GM21737 (cell line): Measurements from ENCODE around the gene RARB.

Experiments
- ATAC-seq: cut with Tn5 transposase; IDR thresholded peaks from one replicate; pipeline ENCODE4 v1.9.1; 2021; ENCODE audit warnings: mild to moderate bottlenecking, moderate library complexity; ENCODE audit not compliant: unreplicated experiment

RARB gene

DNA sequence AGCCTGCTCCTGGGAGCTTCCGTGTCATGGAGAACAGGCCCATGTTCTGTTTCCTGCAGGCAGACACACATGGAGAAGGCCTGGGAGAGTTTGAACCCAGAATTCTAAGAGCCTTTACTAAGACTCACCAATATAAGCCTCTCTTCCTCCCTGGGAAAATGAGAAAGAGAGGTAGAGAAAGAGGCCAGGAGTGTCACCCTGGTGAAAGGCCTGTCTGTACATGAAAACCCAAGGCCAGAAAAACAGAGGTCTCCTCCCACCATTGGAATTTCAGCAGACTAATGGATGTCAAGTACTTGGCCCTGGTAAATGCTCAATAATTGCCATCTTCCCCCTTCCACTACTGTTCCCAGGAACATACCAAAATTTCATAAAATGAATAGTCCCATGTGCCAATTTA, 119.0 kb downstream of the RARB start:
- ATAC-seq, result no peak

DNA sequence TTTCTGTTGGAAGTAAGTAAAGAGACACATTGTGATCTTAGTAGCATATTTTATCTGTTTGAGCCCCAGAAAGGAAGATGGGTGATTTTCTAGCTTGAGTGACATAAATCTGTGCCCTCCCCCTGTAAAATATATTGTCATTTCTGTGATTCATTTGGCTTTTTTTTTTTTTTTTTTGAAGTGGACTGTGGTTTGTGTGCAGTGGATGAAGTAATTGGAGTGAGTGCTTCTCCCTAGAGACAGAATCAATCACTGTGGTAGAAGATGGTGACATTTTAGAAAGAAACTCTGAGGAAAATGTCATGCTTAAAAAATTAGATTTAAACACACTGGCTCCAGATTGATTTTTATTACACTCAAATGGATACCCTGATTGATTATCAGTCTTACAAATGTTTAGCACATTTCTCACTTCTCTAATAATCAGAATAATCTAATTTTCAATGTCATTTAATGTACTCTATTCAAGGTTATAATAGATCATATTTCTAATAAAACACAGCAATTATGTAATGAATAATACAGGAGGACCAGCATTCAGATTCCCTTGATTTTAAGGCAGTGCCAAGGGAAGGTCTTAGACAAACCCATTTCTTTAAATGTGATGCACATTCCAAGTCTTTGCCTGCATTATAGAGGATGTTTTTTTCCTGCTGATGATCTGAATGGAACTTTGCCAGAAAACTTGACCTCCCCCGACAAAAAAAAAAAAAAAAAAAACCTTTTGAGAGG, 120.0 kb downstream of the RARB start:
- no peak for ATAC-seq

DNA sequence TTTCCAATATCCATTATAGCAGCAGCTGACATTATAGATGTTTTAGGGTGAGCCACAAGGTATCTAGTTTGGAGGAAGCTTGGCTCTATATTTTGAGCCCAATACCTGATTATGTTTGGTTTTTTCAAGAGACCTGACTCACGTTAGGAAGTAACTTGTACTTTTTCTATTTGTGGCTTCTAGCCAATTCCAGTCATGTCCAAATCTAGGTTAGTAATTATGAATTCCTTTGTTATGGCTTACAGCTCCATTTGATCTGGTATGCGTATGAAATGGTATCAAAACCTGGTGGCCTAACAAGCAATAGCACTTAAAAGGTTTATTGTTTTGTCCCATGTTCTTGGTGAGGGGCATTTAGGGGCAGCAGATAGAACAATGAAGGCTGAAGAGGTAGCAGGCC, 120.8 kb downstream of the RARB start:
- no peak for ATAC-seq

DNA sequence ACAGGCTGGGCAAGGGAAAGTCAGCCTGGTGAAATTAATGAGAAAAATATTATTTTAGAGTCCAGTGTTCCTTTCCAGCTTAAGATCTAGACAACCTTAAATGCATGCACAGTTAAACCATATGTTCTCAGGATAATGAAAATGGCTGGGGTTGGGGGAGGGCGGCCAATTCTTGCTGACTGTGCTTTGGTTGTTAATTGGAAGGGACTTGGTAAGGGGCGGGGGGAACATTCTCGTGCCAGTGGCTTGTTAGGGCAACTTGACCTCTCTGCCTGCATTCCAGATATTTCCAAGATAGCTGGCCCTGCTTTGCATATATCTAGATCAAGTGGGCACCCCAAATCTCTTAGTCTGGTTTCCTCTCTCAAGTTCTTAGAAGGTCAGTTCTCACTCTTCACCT, 124.2 kb downstream of the RARB start:
- ATAC-seq, result no peak

DNA sequence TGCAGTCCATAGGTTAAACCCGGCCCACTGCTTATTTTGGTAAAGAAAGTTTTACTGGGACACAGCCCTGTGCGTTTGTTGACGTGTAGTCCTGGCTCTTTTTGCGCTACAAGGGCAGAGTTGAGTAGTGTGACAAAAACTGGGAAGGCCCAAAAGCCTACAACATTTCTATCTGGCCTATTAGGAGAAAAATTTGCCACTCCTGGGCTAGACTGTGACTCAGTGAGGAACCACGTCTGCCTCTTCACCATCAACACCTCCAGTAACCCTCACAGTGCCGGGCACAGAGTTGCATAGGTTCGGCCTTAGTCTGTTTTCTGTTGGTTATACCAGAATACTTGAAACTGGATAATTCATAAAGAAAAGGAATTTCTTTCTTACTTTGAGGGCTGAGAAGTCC, 126.3 kb downstream of the RARB start:
- no peak for ATAC-seq

DNA sequence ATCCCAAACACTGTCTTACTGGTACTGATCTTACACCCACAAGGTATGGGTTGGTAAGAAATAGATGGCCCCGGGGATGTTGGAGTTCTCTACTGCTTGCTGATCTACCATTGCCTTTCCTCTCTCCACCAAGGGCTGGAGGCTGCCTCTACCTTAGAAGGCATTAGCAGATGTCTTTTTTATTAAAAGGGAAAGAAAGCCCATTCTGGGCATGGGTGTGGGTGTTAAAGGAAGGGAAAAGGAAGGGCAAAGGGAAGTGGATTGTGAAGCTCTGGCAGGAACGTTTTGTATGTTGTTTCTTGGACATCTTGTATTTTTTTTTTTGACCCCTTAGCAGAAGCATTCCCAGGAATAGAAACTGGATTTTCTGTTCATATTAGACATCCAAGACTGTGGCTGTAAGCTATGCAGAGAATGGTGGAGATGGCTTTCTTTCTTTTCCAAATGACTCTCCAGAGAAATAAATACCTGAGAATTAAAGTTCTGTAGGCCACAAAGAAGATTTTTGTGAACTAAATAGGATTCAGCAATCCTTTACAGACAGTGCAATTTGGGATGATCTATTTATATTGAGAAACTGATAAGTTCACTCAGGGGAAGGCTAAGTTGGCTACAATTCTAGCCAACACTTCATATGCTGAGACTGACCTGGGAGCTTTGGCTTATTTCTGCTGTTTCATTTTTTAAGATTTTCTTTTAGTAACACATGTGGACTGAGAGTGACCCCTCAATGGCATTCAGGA, 127.8 kb downstream of the RARB start:
- ATAC-seq, result no peak

DNA sequence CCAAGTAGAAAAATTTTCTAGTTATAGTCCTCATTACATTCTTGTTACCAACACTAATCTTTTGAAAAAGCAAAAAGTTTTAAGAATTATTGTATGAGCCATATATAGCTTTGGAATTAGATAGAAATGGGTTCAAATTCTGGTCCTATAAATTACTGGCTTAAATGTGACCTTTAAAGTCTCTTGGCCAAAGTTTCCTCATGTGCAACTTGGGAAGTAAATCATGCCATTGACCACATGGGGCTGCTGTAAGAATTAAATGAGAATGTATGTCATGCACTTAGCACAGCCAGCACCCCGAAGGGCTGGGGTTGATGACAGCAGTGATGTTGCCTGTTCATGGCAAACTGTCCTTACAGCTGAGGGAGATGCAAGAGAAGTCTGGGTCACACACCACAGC, 128.4 kb downstream of the RARB start:
- no peak for ATAC-seq

DNA sequence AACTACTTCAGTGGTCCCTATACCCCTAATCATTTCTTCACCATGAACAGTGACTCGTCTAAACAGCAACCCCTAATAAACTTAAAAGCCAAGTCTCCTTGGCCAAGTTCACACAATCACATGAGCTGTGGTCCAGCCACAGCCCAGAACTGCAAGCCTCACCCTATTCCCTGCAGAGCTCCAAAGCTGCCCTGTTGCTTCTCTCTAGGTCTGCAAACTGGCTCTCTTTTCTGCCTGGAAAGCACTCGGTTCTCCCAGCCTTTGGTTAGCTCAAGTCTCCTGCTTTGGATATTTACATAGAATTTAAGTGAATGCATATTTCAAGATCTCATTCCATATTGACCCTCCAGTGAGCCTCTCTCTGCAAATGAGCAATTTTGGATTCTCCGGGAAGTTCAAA, 129.6 kb downstream of the RARB start:
- no peak for ATAC-seq

DNA sequence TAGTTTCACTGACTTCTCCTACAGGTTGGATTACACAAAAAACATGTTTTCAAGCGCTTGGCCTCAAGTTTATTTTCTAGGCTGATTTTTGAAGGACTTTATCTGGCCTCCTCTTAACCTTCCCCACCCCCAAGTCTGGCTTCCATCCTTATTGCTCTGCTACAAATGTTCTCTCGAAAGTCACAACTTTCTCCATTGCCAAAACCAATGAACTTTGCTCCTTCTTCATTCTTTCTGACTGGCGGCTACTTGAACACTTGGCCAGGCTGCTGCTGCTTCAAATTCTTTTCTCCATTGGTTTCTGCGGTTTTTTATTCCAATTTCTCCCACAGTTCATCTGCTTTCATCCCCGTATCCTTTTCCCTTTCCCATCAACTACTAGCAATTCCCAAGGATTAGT, 130.1 kb downstream of the RARB start:
- no peak for ATAC-seq

DNA sequence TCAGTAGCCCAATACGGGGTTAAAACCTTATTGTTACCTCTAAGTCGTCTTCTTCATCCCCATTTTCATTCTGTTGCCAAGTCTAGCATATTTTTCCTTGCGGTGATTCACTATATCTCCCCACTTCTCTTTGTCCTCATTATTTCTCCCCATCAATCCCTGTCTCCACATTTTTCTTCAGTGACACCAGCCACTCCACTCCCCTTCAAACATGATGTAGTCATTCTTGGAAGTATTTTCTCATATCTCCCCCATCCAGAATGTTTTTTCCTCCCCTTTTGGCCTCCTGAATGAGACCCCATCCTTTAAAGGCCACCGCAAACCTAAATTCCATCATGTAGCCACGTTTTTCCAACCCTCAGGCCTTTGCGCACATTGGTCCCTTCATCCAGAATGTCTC, 130.7 kb downstream of the RARB start:
- ATAC-seq, result no peak

DNA sequence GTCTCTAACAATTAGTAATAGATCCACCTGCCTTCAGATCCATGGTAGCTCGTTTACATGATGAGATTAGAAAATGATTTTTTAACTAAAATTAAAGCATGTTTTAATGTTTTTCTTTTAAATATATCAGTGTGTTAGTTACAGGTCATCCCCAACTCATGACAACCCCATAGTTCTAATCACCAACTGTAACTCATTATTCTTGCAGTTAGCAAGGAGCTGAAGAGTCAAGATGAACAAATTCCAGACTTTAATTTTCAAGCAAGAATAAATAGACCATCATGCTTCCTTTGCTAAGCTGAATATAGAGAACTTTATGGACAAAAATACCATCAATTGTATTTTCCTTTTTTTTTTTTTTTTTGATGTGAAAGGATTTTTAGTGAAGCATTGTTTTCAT, 135.5 kb downstream of the RARB start:
- ATAC-seq, result no peak

DNA sequence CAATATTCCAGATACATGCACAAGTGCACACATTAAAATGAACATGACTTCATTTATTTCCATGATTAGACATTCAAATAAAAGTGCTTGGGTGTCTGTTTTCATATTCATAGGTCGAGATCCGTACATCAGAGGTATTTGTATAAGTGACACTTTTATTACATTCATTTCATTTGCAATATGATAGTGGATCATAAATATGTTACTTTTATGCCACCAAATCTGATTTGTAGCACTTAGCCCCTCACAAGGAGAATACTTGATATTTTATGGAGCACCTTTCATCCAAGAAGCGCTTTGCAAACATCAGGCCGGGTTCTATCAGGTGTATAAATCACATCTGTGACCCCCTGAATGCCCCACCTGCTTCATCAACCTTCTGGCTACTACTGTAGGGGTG, 136.0 kb downstream of the RARB start:
- no peak for ATAC-seq

DNA sequence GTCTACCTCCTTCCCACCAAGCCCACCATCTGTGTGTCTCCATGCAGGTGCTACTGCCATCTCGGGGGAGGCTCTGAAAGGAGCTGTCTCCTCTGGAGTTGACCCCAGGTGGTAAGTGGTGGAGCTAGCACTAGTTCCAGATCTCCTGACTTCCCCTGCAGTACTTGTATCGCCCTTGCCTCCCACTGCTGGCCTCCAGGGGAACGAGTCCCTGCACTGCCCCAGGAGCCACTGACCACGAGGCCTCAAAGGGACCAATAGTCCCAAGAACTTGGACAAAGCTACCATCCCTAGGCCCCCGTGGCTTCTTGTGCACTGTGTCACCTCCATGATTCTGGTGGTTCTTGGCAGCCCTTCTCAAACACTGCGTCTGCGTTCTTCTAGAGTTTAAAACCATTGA, 137.7 kb downstream of the RARB start:
- ATAC-seq, result no peak

DNA sequence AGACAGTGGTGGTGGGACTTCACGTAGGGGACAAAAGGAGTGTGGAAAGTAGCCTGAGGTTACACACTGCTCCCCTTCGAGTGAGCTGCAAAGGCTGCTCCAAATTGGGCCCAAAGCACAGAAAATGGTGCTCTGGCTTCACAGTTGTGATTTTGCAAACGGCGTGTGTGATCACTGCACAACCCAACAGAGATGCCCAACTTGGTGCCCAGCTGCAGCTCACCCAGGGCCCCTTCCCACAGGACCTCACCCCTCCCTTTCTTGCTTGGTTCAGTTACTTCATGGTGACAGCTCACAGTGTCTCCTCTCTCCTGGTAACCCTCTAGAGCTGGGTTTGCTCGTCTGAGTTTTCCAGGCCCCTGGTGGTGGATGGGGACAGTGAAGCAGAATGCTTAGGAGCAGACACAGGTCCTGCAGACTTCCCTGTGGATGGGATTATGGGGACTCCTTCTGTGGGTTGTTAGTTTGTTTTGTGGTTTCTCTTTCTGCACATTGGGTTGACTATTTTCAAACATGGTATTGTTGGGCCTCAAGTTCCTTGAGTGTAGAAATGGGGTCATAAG, 138.4 kb downstream of the RARB start:
- no peak for ATAC-seq

DNA sequence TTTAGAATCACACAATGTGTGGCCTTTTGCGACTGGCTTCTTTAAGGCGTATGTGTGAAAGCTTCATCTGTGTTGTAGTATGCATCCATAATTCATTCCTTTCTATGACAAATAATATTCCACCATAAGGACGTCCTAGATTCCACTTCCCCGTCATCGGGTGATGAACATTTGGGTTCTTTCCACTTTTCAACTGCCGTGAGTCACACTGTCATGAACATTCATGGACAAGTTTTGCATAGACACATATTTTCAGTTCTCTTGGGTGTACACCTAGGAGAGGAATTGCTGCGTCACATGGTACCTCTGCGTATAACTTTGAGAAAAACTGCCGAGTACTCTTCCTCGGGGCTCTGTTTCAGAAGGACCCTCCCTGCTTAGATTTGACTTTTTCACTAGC, 139.3 kb downstream of the RARB start:
- no peak for ATAC-seq

DNA sequence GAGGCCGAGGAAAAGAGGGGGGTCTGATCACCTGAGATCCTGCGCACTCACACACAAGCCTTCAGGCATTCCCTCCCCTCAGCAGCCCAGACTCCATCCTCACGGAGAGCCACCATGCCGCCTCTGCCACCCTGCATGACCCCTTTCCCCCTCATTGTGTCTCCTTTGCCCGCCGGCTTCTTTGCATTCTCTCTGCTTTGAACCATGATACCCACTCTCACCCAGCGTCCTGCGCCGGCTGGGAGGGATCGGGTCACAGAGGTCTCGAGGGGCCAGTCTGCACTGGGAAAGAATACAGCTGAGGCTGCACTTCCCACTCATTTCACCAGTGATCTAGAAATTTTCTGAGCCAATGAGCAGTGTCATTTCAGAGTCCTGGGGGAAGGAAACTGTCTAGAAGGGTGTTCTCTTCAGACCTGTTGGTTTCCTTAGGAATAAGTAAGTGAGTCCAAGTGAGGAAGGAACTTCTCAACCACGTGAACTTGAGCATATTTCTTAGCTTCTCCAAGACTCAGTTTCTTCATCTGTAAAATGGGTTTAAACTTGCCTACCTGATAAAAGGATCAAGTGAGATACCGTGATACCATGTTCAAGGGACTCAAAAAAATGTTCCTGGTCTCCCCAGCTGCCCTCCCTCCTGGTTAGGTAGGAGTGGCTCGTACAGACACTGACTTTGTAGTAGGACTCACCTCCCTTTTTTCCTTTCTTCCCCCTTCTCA, 139.9 kb downstream of the RARB start:
- no peak for ATAC-seq

DNA sequence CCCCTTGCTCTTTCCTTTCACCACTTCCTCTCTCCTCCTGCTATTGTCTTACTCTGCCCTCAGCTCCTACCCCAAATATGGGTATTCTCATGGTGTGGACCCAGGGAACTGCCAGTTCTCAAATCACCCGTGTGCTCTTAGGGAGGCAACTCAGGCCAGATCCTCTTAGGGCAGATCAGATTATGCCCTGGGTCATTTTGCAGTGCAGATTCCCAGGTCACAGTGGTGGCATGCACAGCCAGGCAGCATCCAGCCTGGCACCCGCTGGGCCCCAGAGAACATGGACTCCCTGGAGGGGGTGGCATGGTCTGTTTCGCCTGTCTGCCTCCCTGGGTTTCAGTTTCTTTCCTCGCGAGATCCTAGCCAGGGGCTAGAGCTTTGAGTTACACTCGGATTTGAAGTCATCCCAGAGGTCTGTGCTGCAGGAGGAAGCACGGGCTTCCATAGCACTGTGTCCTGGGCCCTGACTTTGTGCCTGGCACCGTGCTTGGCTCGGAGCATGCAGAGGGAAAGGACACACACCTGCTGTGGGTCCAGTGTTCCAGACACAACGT, 140.5 kb downstream of the RARB start:
- no peak for ATAC-seq

DNA sequence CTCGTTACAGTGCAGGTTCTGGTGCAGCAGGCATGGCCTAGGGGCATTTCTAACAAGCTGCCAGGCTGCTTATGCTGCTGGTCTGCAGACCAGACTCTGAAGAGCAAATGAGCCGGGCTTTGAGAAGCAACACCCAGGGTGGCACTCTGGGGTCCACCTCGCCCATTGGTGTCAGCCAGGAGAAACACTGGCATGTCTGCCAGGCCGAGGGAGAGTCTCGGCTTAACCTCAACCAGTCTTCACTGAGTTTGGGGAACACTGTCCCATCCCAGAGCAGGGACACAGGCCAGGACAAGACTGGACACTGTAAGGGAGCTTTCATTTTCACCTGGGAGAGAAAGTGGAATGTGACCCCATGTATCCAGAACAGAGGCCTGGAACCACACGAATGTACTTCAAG, 143.2 kb downstream of the RARB start:
- ATAC-seq, result no peak

DNA sequence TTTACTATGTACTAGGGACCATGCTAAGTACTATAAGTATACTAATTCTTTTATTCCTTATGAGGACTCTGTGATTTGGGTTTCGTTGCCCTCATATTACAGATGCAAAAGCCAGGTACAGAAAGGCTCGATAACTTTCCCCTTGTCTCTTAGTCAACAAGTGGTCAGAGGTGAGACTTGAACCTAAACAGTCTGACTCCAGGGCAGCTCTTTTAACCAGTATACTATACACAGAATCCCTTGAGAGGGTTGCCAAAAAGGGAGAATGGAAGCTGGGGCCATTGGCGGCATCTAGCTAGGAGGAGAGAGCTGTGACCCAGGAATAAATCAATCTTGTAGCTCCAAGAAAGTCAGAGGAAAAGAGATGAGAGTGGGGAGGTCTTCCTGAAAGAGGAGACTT, 144.3 kb downstream of the RARB start:
- no peak for ATAC-seq

DNA sequence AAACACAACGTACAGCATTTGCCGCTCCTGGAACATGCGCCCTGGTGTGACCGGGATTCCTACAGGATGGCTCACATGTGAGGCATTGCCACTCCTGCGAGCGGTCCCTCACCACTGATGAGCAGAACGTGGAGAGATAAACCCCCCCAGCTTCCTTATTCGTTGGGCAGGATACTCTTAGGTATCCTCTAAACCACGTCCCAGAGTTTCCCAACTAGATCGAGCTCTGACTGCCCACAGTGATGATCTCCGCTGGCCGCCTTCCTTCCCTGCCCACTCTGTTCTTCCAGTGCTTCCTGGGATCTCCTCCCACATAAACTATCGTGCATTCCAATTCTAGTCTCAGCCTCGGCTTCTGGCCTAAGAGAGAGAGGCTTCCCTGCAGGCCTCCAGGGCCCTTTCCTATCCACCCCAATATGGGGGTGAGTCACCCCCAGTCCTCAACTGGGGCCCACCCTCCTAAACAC, 144.9 kb downstream of the RARB start:
- ATAC-seq, result no peak
